SJCRH30 (cell line): ENCODE results near the gene BPIFB4. TPM values are rescaled to one million over a fixed set of nuclear protein-coding genes. Genes with fewer than 3 reads are reported as not detected.

Experiments
- DNase-seq, 2 experiments: peaks; one replicate each; pipeline ENCODE4 v3.0.0-alpha.2; 2015 to 2020
- H3K27ac ChIP-seq: fragments of 250-450 bp; sonication (Bioruptor Pico); 2 replicates; pipeline ENCODE4 v1.5.1; 2020; ENCODE audit warnings: mild to moderate bottlenecking, moderate library complexity
- H3K27me3 ChIP-seq: fragments of 250-450 bp; sonication (Bioruptor Pico); 2 replicates; pipeline ENCODE4 v1.5.1; 2020; ENCODE audit warnings: mild to moderate bottlenecking, moderate library complexity
- H3K36me3 ChIP-seq: fragments of 250-450 bp; sonication (Bioruptor Pico); 2 replicates; pipeline ENCODE4 v1.5.1; 2020; ENCODE audit warnings: mild to moderate bottlenecking, moderate library complexity
- H3K4me1 ChIP-seq: fragments of 250-450 bp; sonication (Bioruptor Pico); 2 replicates; pipeline ENCODE4 v1.5.1; 2020; ENCODE audit warnings: mild to moderate bottlenecking, moderate library complexity
- H3K4me3 ChIP-seq: fragments of 250-450 bp; sonication (Bioruptor Pico); 2 replicates; pipeline ENCODE4 v1.5.1; 2020; ENCODE audit warnings: mild to moderate bottlenecking, moderate library complexity
- H3K9me3 ChIP-seq: fragments of 250-450 bp; sonication (Bioruptor Pico); replicated peaks from 2 replicates; pipeline ENCODE4 v1.5.1; 2020; ENCODE audit warnings: mild to moderate bottlenecking, moderate library complexity
- total RNA-seq: library from RNA; depleted of rRNA; stranded (reverse); fragments of >200 nt; shearing (Covaris generic); gene quantifications from 2 replicates; pipeline ENCODE4 v1.2.3, GENCODE V29; 2014

BPIFB4 gene
- total RNA-seq, 1 experiment from 2014 or later = 3.2 TPM

GRCh38 chr20:33131949-33132473 is 52.6 kb downstream of the BPIFB4 start:
- Histone ChIP-seq H3K9me3 (no peaks in the 10 kb centered on the region), H3K4me3 (no peak overlapping the region)

GRCh38 chr20:33132513-33133372 is 53.3 kb downstream of the BPIFB4 start:
- H3K4me1 ChIP-seq = no peaks in the 10 kb centered on the region
- H3K36me3 ChIP-seq = no peaks in the 10 kb centered on the region
- no peak overlapping the region for H3K27ac ChIP-seq
- H3K9me3 ChIP-seq = no peaks in the 10 kb centered on the region
- DNase-seq = no peak
- peaks cover 29% of the 10 kb centered on the region for H3K27me3 ChIP-seq
- H3K4me3 ChIP-seq = no peak overlapping the region

More at GRCh38 chr20:33131949-33132473, 52.6 kb downstream of the BPIFB4 start:
- Histone ChIP-seq H3K27me3 (peaks cover 29% of the 10 kb centered on the region), H3K36me3 (no peaks in the 10 kb centered on the region), H3K4me1 (no peaks in the 10 kb centered on the region), H3K27ac (no peak overlapping the region)
- DNase-seq = no peak

GRCh38 chr20:33133373-33133941 is 54.0 kb downstream of the BPIFB4 start:
- Histone ChIP-seq H3K9me3 (no peaks in the 10 kb centered on the region), H3K36me3 (no peaks in the 10 kb centered on the region), H3K27me3 (peaks cover 25% of the 10 kb centered on the region), H3K27ac (no peak overlapping the region), H3K4me3 (no peak overlapping the region), H3K4me1 (no peaks in the 10 kb centered on the region)
- no peak for DNase-seq

- no peak overlapping the region for H3K27ac ChIP-seq
Measured at GRCh38 chr20:33137195-33137594, 57.8 kb downstream of the BPIFB4 start.

GRCh38 chr20:33139467-33139866 is 60.0 kb downstream of the BPIFB4 start:
- Histone ChIP-seq H3K4me1 (no peaks in the 10 kb centered on the region), H3K4me3 (no peak overlapping the region), H3K36me3 (no peaks in the 10 kb centered on the region), H3K27me3 (peaks cover 3% of the 10 kb centered on the region; the same call in 1 of the 2 replicates), H3K9me3 (no peaks in the 10 kb centered on the region), H3K27ac (no peak overlapping the region)
- no peak for DNase-seq

More at GRCh38 chr20:33137195-33137594, 57.8 kb downstream of the BPIFB4 start:
- no peak overlapping the region for H3K4me3 ChIP-seq
- DNase-seq = no peak
- H3K36me3 ChIP-seq = no peaks in the 10 kb centered on the region
- peaks cover 13% of the 10 kb centered on the region for H3K27me3 ChIP-seq
- H3K4me1 ChIP-seq = no peaks in the 10 kb centered on the region
- no peaks in the 10 kb centered on the region for H3K9me3 ChIP-seq

GRCh38 chr20:33145521-33145920 is 66.1 kb downstream of the BPIFB4 start:
- Histone ChIP-seq H3K4me3 (no peak overlapping the region), H3K27ac (no peak overlapping the region), H3K4me1 (no peaks in the 10 kb centered on the region), H3K9me3 (no peaks in the 10 kb centered on the region), H3K27me3 (peaks cover 18% of the 10 kb centered on the region; the same call in 1 of the 2 replicates), H3K36me3 (no peaks in the 10 kb centered on the region)
- no peak for DNase-seq

- H3K36me3 ChIP-seq = no peaks in the 10 kb centered on the region
- H3K27ac ChIP-seq = no peak overlapping the region
- H3K4me3 ChIP-seq = no peak overlapping the region
- H3K4me1 ChIP-seq = no peaks in the 10 kb centered on the region
- DNase-seq = no peak
- H3K27me3 ChIP-seq = peaks cover 19% of the 10 kb centered on the region
- H3K9me3 ChIP-seq = no peaks in the 10 kb centered on the region
Measured at GRCh38 chr20:33147299-33147698, 67.9 kb downstream of the BPIFB4 start.

GRCh38 chr20:33148040-33148439 is 68.6 kb downstream of the BPIFB4 start:
- no peak overlapping the region for H3K27ac ChIP-seq
- no peak for DNase-seq
- H3K36me3 ChIP-seq = no peaks in the 10 kb centered on the region
- no peaks in the 10 kb centered on the region for H3K9me3 ChIP-seq
- H3K4me1 ChIP-seq = no peaks in the 10 kb centered on the region
- H3K4me3 ChIP-seq = no peak overlapping the region
- H3K27me3 ChIP-seq = peaks cover 19% of the 10 kb centered on the region

GRCh38 chr20:33154252-33154651 is 74.8 kb downstream of the BPIFB4 start:
- Histone ChIP-seq H3K9me3 (no peaks in the 10 kb centered on the region), H3K27me3 (peaks cover 32% of the 10 kb centered on the region), H3K27ac (no peak overlapping the region), H3K4me3 (no peak overlapping the region), H3K36me3 (no peaks in the 10 kb centered on the region), H3K4me1 (no peaks in the 10 kb centered on the region)
- DNase-seq = no peak

- no peaks in the 10 kb centered on the region for H3K4me1 ChIP-seq
- no peak overlapping the region for H3K27ac ChIP-seq
- no peak overlapping the region for H3K4me3 ChIP-seq
- no peaks in the 10 kb centered on the region for H3K9me3 ChIP-seq
- peaks cover 35% of the 10 kb centered on the region for H3K27me3 ChIP-seq
- no peak for DNase-seq
- no peaks in the 10 kb centered on the region for H3K36me3 ChIP-seq
Measured at GRCh38 chr20:33158637-33159385, 79.4 kb downstream of the BPIFB4 start.

- Histone ChIP-seq H3K27ac (no peak overlapping the region), H3K4me1 (no peaks in the 10 kb centered on the region), H3K9me3 (no peaks in the 10 kb centered on the region), H3K4me3 (no peak overlapping the region), H3K36me3 (no peaks in the 10 kb centered on the region), H3K27me3 (peaks cover 38% of the 10 kb centered on the region)
- no peak for DNase-seq
Measured at GRCh38 chr20:33159713-33160112, 80.3 kb downstream of the BPIFB4 start.

GRCh38 chr20:33160681-33161080 is 81.2 kb downstream of the BPIFB4 start:
- Histone ChIP-seq H3K27ac (no peak overlapping the region), H3K9me3 (no peaks in the 10 kb centered on the region), H3K27me3 (peaks cover 32% of the 10 kb centered on the region), H3K36me3 (no peaks in the 10 kb centered on the region), H3K4me1 (no peaks in the 10 kb centered on the region), H3K4me3 (no peak overlapping the region)
- DNase-seq = no peak
